AG04450 (cell line): ENCODE data around the gene SURF1. TPM values are rescaled to one million over a fixed set of nuclear protein-coding genes. Genes with fewer than 3 reads are reported as not detected.
"Not testable (repeated sequence)": the region's sequence is repeated elsewhere in the genome, so short reads cannot be mapped to it uniquely, and the experiment has no call there.

ENCODE experiments used
- CTCF ChIA-PET: fragments of 300-600, 350-600 bp; formaldehyde crosslinking; extraction: SDS; loops from one replicate; lab custom pipeline; 2022; ENCODE audit warnings: antibody characterized with exemption, inconsistent platforms; lab: Charles Lee
- POLR2A ChIA-PET: fragments of 350-600 bp; formaldehyde crosslinking; extraction: SDS; loops from one replicate; lab custom pipeline; 2021; ENCODE audit warnings: antibody characterized with exemption, inconsistent platforms; lab: Yijun Ruan, JAX
- DNase-seq: peaks from one replicate; pipeline ENCODE4 v3.0.0-alpha.2; 2011; ENCODE audit warnings: low read depth, low spot score
- H3K27ac ChIP-seq: one replicate; pipeline ENCODE4 v1.5.1; 2012; ENCODE audit warnings: low read depth, low read length, control low read depth
- H3K27me3 ChIP-seq: one replicate; pipeline ENCODE4 v1.6.0; 2012; ENCODE audit warnings: low read length; ENCODE audit not compliant: control insufficient read depth, insufficient read depth
- H3K4me3 ChIP-seq: 2 replicates; pipeline ENCODE4 v1.5.1; 2011; ENCODE audit warnings: mild to moderate bottlenecking, low read depth, low read length, control low read depth
- H3K9me3 ChIP-seq: 2 replicates; pipeline ENCODE4 v1.5.1; 2012; ENCODE audit warnings: low read length; ENCODE audit not compliant: control insufficient read depth, insufficient read depth
- polyA plus RNA-seq: library from polyadenylated mRNA; depleted of rRNA; stranded (reverse); fragments of >200 nt; gene quantifications from 2 replicates; pipeline ENCODE4 v1.2.3, GENCODE V29; 2011
- TF ChIP-seq, protein P1 (sequence below): IDR thresholded peaks from 2 replicates; pipeline ENCODE4 v1.5.1; 2011; ENCODE audit warnings: low read depth, low read length, control low read depth, inconsistent platforms

Gene SURF1
- polyA plus RNA-seq, 1 experiment, result 28.2 TPM

DNA sequence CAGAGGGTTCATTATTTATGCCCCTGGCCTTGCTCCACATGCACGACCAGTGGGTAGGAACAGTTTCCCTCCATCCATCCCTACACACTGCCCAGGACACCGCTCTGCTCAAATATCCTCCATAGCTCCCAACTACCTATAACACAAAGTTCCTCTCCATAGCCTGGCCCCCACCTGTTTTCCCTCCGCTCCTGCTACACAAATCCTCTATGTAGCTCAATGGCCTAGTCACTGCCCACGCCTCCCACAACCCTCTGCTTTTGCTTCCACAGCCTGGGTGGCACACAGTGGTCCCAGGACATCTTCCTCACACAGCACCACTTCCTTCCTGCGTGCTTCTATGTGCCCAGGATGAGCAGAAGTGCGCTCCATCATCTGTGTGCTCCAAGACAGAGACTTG, 41.1 kb upstream of the SURF1 start:
- H3K4me3 ChIP-seq, result no peak overlapping the region
- POLR2A ChIA-PET, result no interaction called here
- CTCF ChIA-PET, result interaction anchor here (1.2 kb wide), 1 partner anchor 89 kb away, joined by 4 read pairs; no protein-coding TSS in a partner anchor
- no peak for DNase-seq
- TF ChIP-seq, protein P1, sequence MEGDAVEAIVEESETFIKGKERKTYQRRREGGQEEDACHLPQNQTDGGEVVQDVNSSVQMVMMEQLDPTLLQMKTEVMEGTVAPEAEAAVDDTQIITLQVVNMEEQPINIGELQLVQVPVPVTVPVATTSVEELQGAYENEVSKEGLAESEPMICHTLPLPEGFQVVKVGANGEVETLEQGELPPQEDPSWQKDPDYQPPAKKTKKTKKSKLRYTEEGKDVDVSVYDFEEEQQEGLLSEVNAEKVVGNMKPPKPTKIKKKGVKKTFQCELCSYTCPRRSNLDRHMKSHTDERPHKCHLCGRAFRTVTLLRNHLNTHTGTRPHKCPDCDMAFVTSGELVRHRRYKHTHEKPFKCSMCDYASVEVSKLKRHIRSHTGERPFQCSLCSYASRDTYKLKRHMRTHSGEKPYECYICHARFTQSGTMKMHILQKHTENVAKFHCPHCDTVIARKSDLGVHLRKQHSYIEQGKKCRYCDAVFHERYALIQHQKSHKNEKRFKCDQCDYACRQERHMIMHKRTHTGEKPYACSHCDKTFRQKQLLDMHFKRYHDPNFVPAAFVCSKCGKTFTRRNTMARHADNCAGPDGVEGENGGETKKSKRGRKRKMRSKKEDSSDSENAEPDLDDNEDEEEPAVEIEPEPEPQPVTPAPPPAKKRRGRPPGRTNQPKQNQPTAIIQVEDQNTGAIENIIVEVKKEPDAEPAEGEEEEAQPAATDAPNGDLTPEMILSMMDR, result no peak
- peaks cover 9% of the 10 kb centered on the region for H3K27me3 ChIP-seq
- H3K9me3 ChIP-seq, result no peaks in the 10 kb centered on the region
- H3K27ac ChIP-seq, result no peak overlapping the region

DNA sequence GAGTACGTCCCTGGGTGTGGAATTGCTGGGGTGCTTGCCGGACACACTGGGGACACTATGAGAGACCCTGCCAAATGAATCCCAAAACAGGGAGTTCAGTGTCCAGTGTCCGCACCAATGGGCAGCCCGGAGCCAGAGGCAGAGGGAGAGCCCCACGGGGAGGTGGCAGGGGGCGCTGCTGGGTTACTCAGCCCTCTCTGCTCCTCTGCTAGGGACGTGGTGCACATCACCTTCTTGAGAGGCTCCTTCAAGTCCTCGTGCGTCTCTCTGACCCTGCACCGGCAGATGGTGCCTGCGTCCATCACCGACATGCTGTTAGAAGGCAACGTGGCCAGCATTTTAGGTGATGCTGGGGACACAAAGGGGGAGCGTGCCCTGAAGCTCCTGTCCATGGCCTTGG, 40.7 kb upstream of the SURF1 start:
- peaks cover 9% of the 10 kb centered on the region for H3K27me3 ChIP-seq
- no peak for DNase-seq
- POLR2A ChIA-PET, result no interaction called here

DNA sequence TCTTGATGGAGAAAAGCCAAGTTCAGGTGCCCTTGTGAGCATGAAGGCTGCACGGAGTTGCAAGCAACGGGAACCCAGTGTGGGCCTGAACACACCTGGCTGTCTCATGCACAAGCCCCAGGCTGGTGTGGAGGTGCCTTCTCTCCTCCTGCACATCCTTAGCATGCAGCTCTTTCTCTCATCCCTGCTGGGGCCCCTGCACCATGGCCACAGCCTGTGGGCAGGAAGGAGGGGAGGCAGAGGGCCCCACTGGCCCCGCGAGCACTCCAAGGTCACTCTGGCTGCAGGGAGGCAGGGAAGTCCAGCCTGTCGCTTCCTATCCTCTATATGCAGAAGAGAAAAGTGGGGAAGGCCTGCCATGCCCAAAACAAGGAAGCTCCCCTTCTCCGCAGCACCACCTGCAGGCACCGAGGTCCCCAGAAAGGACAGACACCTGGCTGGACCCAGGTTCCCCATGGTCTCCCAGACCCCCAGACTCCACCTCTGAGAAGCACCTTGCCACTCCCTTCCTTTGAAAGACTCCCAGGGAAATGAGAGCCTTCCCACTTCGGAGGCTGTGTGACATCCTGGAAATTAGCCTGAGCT, 38.5 kb upstream of the SURF1 start:
- Histone ChIP-seq H3K27me3 (peaks cover 9% of the 10 kb centered on the region), H3K4me3 (no peak overlapping the region), H3K9me3 (no peaks in the 10 kb centered on the region), H3K27ac (no peak overlapping the region)
- ChIA-PET POLR2A (no interaction called here), CTCF (interaction anchor here (1.2 to 1.7 kb wide), 2 partner anchors 18 to 90 kb away, joined by 3 to 4 read pairs; no protein-coding TSS in a partner anchor)
- DNase-seq, result no peak
- TF ChIP-seq, protein P1, result no peak

More for the DNA sequence above, 40.7 kb upstream of the SURF1 start:
- TF ChIP-seq, protein P1, result peak; percentile 44
- Histone ChIP-seq H3K9me3 (no peaks in the 10 kb centered on the region), H3K4me3 (no peak overlapping the region), H3K27ac (no peak overlapping the region)
- CTCF ChIA-PET, result interaction anchor here (1.2 kb wide), 1 partner anchor 90 kb away, joined by 4 read pairs; no protein-coding TSS in a partner anchor

DNA sequence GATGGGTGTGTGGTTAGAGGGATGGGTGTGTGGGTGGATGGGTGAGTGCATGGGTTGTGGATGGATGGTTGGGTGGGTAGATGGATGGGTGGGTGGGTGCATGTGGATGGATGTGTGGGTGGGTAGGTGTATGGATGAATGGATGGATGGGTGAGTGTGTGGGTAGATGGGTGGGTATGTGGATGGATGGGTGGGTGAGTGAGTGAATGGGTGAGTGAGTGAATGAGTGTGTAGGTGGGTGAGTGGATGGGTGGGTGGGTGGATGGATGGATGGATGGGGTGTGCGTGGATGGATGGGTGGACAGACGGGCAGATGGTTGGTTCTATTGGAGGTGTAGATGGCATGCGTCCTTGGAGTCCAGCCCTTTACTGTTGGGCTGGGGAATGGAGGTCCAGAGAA, 37.1 kb upstream of the SURF1 start:
- CTCF ChIA-PET, result no interaction called here

DNA sequence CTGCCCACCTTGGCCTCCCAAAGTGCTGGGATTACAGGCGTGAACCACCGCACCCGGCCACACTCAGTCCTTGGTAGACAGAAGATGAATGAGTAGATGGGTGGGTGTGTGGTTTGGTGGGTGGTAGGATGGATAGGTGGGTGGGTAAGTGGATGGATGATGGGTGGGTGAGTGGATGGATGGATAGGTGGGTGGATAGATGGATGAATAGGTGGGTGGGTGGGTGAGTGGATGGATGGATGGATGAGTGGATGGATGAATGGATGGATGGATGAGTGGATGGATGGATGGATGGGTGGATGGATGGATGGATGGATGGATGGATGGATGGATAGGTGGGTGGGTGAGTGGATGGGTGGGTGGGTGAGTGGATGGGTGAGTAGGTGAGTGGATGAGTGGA, 36.0 kb upstream of the SURF1 start:
- POLR2A ChIA-PET, H3K4me3 ChIP-seq, CTCF ChIA-PET, H3K9me3 ChIP-seq, DNase-seq, H3K27ac ChIP-seq: not testable (repeated sequence)
- H3K27me3 ChIP-seq, result peaks cover 10% of the 10 kb centered on the region

More for the DNA sequence above, 37.1 kb upstream of the SURF1 start:
- Histone ChIP-seq H3K27ac (no peak overlapping the region), H3K27me3 (peaks cover 12% of the 10 kb centered on the region), H3K9me3 (no peaks in the 10 kb centered on the region), H3K4me3 (no peak overlapping the region)
- TF ChIP-seq, protein P1, result no peak
- DNase-seq, result no peak
- POLR2A ChIA-PET, result no interaction called here

DNA sequence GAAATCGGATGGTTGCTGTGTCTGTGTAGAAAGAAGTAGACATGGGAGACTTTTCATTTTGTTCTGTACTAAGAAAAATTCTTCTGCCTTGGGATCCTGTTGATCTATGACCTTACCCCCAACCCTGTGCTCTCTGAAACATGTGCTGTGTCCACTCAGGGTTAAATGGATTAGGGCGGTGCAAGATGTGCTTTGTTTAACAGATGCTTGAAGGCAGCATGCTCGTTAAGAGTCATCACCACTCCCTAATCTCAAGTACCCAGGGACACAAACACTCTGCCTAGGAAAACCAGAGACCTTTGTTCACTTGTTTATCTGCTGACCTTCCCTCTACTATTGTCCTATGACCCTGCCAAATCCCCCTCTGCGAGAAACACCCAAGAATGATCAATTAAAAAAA, 35.2 kb upstream of the SURF1 start:
- CTCF ChIA-PET, H3K4me3 ChIP-seq, H3K27me3 ChIP-seq, H3K27ac ChIP-seq, H3K9me3 ChIP-seq, DNase-seq, POLR2A ChIA-PET: not testable (repeated sequence)
